ENCODE data around the gene ARMC7. TPM values are rescaled to one million over a fixed set of nuclear protein-coding genes. Genes with fewer than 3 reads are reported as not detected.

Gene ARMC7
- total and polyA plus RNA-seq, 2 of the 13 experiments (the other 11 are each of a cell fraction or from before 2014, with no cell fraction given), result 3.9 to 4.2 TPM

DNA sequence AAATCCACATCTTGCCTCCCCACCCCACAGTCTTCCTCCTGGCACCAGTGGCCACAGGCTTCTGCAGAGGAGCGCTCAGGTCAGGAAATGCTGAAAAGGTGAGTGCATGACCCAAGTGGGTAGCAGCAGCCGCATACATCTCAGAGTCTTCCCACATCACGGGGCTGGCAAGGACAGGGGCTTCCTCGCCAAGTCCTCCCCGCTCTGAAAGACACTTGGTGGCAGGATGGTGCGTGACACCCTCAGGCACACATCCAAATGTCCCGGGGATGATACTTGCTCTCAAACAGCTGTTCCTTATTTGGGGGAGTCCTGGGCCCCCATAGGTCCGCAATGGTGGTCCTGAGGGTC, 30.8 kb upstream of the ARMC7 start (continued):
- TF ChIP-seq, protein P1, sequence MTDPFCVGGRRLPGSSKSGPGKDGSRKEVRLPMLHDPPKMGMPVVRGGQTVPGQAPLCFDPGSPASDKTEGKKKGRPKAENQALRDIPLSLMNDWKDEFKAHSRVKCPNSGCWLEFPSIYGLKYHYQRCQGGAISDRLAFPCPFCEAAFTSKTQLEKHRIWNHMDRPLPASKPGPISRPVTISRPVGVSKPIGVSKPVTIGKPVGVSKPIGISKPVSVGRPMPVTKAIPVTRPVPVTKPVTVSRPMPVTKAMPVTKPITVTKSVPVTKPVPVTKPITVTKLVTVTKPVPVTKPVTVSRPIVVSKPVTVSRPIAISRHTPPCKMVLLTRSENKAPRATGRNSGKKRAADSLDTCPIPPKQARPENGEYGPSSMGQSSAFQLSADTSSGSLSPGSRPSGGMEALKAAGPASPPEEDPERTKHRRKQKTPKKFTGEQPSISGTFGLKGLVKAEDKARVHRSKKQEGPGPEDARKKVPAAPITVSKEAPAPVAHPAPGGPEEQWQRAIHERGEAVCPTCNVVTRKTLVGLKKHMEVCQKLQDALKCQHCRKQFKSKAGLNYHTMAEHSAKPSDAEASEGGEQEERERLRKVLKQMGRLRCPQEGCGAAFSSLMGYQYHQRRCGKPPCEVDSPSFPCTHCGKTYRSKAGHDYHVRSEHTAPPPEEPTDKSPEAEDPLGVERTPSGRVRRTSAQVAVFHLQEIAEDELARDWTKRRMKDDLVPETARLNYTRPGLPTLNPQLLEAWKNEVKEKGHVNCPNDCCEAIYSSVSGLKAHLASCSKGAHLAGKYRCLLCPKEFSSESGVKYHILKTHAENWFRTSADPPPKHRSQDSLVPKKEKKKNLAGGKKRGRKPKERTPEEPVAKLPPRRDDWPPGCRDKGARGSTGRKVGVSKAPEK (CRISPR knock-in tag; IDR thresholded peaks at IDR 0.05; ENCODE audit: borderline replicate concordance), result no peak
- 0 out of 2 replicates have a peak, but pooled peaks have one; percentile 17 for TF ChIP-seq PHF20 (CRISPR knock-in tag; IDR thresholded peaks at IDR 0.05)
- TF ChIP-seq EHMT2 (IDR thresholded peaks at IDR 0.05; ENCODE audit: borderline replicate concordance, low read depth, low read length), result no peak
- no peak for TF ChIP-seq ZNF614 (CRISPR knock-in tag; IDR thresholded peaks at IDR 0.05; ENCODE audit: borderline replicate concordance)
- TF ChIP-seq MEIS1 (CRISPR knock-in tag; IDR thresholded peaks at IDR 0.05; ENCODE audit: borderline replicate concordance), result no peak
- no peak for TF ChIP-seq MAZ (IDR thresholded peaks at IDR 0.05; ENCODE audit: borderline replicate concordance, low read depth, low read length)
- no peak for TF ChIP-seq MAZ (CRISPR knock-in tag; IDR thresholded peaks at IDR 0.05; ENCODE audit: low read depth)
- TF ChIP-seq ZFP41 (CRISPR knock-in tag; IDR thresholded peaks at IDR 0.05; ENCODE audit: borderline replicate concordance), result peak; percentile 18; the same call in 1 of the 2 replicates
- TF ChIP-seq ZBTB3 (CRISPR knock-in tag; IDR thresholded peaks at IDR 0.05; ENCODE audit: borderline replicate concordance, low read depth), result no peak
- no peak for TF ChIP-seq MAFK (conservative IDR thresholded peaks at IDR 0.05 in 1 of 2, IDR thresholded peaks at IDR 0.05 in 1 of 2; ENCODE audit: low read length in 2 of 2)
- TF ChIP-seq ZNF33B (CRISPR knock-in tag; IDR thresholded peaks at IDR 0.05), result 0 out of 2 replicates have a peak, but pooled peaks have one; percentile 38
- TF ChIP-seq, protein P2, sequence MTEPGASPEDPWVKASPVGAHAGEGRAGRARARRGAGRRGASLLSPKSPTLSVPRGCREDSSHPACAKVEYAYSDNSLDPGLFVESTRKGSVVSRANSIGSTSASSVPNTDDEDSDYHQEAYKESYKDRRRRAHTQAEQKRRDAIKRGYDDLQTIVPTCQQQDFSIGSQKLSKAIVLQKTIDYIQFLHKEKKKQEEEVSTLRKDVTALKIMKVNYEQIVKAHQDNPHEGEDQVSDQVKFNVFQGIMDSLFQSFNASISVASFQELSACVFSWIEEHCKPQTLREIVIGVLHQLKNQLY (CRISPR knock-in tag; IDR thresholded peaks at IDR 0.05), result no peak
- no peak for TF ChIP-seq FOXO4 (CRISPR knock-in tag; conservative IDR thresholded peaks at IDR 0.05)
- no peak for TF ChIP-seq PBX2 (CRISPR knock-in tag; IDR thresholded peaks at IDR 0.05)
- TF ChIP-seq SNAI1 (CRISPR knock-in tag; IDR thresholded peaks at IDR 0.05; ENCODE audit: borderline replicate concordance), result no peak
- 0 out of 2 replicates have a peak, but pooled peaks have one; percentile 5 for TF ChIP-seq ZNF710 (CRISPR knock-in tag; IDR thresholded peaks at IDR 0.05; ENCODE audit: borderline replicate concordance)
